HG02970 (cell line): ENCODE results near the gene ZBED4.

Experiments
- ATAC-seq: cut with Tn5 transposase; IDR thresholded peaks from one replicate; pipeline ENCODE4 v1.9.1; 2021; ENCODE audit warnings: mild to moderate bottlenecking, moderate library complexity, moderate number of reproducible peaks; ENCODE audit not compliant: unreplicated experiment, low FRiP score

Gene ZBED4

GRCh38 chr22:49877642-49878041 is 24.0 kb downstream of the ZBED4 start:
- ATAC-seq = no peak

- no peak for ATAC-seq
Observed at GRCh38 chr22:49878206-49878605, 24.6 kb downstream of the ZBED4 start.

DNA sequence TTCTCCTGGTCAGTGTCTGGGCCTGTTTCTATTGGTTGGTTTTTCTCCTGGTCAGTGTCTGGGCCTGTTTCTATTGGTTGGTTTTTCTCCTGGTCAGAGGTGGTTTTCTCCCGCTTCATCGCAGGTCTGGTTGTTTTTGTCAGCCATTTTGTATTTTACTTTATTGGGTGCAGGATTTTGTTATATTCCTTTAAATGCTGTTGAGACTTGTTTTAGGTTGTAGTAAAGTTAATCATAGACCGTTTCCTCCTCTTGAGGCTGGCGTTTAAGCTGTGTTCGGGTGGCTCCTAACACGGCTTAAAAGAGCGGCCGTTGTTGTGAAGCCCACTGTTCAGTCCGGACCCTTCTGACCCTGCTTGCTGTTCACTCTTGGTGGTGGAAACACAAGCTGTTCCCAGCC is 26.2 kb downstream of the ZBED4 start:
- no peak for ATAC-seq

GRCh38 chr22:49880281-49880680 is 26.6 kb downstream of the ZBED4 start:
- ATAC-seq = no peak

DNA sequence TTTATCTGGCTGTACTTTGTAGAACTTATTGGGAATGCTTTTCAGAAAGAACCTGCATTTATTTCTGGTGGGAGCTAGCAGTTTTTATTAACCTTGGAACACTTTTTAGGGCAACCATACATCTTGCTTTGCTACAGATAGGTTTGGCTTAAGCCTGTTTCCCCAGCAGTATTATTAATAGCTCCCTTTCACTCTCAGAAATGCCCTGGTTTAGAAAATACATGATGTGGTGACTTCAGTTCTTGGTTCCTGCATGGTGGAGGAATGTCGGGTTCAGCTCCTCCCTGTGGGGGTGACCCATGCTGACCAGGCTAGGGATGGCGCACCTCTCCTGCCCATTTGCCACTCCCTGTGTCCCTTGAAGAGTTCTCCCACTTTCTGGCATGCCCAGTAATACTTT is 28.2 kb downstream of the ZBED4 start:
- no peak for ATAC-seq

GRCh38 chr22:49882519-49883293 is 29.1 kb downstream of the ZBED4 start:
- ATAC-seq = no peak

DNA sequence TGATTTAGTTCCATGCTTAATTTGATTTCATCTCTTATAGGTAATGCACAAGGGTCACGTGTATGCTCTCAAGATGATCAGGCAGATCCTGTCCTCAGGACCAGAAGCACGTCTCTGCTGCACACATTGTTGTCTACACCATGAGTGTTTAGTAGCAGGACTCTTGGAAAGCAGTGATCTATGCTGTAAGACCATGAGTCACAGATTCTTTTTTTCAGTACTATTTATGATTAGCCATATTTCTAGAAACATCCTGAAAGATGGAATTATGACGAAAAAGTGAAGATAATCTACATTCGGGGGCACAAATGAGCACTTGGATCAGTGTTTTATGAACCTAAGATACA is 29.6 kb downstream of the ZBED4 start:
- no peak for ATAC-seq

DNA sequence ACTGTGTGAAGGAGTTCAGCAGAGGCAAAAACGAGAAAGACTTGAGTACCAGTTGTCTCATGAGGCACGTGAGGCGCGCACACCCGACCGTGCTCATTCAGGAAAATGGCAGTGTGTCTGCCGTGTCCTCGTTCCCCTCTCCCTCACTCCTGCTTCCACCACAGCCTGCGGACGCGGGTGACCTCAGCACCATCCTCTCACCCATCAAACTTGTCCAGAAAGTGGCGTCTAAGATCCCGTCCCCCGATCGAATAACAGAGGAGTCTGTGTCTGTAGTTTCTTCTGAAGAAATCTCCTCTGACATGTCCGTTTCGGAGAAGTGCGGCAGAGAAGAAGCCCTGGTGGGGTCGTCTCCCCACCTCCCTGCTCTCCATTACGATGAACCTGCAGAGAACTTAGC is 30.4 kb downstream of the ZBED4 start:
- no peak for ATAC-seq

DNA sequence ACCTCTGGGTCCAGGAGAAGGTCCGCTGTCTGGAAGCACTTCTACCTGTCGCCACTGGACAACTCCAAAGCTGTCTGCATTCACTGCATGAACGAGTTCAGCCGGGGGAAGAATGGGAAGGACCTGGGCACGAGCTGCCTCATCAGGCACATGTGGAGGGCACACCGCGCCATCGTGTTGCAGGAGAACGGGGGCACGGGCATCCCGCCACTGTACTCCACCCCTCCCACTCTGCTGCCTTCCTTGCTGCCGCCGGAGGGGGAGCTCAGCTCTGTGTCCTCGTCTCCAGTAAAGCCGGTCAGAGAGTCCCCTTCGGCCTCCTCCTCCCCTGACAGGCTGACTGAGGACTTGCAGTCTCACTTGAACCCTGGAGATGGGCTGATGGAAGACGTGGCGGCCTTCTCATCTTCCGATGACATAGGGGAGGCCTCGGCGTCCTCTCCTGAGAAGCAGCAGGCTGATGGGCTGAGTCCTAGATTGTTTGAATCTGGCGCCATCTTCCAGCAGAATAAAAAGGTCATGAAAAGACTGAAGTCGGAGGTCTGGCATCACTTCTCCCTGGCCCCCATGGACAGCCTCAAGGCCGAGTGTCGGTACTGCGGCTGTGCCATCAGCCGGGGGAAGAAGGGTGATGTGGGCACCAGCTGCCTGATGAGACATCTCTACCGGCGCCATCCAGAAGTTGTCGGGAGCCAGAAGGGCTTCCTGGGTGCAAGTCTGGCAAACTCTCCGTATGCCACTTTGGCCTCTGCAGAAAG is 31.0 kb downstream of the ZBED4 start:
- no peak for ATAC-seq

GRCh38 chr22:49885281-49885680 is 31.6 kb downstream of the ZBED4 start:
- ATAC-seq = no peak

- no peak for ATAC-seq
Observed at GRCh38 chr22:49885881-49886280, 32.2 kb downstream of the ZBED4 start.

- no peak for ATAC-seq
Observed at GRCh38 chr22:49886346-49887063, 32.9 kb downstream of the ZBED4 start.

- no peak for ATAC-seq
Observed at GRCh38 chr22:49887064-49887451, 33.4 kb downstream of the ZBED4 start.

GRCh38 chr22:49887702-49888101 is 34.1 kb downstream of the ZBED4 start:
- no peak for ATAC-seq

DNA sequence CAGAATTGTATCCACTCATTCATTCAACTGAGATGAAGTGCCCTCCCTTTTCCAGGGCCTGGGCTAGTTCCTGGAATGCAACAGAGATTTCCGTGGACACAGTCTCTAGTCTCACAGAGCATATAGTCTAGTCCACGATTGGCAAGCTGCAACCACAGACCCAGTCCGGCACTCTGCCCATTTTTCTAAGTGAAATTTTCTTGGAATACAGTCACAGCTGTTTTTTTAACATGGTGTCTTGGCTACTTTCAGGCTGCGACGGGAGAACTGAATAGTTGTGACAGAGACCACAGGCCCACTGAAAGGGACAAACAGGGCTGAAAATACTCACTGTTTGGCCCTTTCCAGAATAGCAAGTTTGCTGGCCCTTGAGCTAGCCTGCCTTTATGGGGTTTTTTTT is 35.4 kb downstream of the ZBED4 start:
- ATAC-seq = no peak

DNA sequence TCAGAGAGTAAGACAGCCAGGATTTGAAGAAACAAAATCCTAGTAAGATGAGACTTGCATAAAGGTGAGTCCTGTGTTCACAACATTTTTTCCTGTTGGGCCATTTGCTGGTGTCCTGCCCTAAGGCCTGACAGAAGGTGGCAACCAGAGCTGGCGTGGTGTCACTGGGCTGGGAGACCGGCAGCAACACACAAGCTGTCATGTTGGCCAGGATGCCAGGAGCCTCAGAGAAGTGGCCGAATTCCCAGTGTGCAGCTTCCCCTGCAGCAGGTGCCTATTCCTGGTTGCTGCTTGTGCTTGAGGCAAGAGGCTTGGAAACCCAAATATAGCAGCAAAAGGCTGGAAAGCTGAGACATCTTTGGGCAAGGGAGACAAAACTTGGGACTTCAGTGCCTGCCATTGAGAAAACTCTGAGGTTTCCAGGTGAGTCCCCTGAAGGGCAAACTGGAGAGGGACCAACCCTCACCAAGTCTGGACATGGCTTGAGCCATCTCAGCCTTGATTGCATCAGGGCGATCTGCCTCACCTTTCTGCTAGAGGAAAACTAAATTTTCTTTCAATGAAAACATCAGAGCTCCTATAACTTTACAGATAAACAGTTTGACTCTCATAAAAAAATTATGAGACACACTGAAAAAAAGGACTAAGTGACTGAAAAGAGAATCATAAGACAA is 38.7 kb downstream of the ZBED4 start:
- ATAC-seq = no peak

DNA sequence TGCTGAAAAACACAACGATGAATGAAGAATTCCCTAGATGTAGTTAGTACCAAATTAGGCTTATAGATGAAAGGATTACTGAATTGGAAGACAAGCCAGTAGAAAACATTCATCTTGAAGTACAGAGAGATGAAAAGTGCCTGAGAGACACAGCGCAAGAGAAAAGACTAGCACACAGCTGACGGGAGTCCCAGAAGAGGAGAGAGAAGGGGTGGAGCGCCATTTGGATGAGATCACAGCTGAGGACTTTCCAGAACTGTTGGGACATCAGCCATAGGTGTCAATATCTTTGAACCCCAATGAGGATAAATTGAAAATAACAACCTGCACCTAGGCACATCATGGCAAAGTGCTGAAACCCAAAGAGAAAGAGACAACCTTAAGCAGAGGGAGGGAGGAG is 39.4 kb downstream of the ZBED4 start:
- ATAC-seq = no peak

GRCh38 chr22:49894322-49895054 is 40.8 kb downstream of the ZBED4 start:
- no peak for ATAC-seq

DNA sequence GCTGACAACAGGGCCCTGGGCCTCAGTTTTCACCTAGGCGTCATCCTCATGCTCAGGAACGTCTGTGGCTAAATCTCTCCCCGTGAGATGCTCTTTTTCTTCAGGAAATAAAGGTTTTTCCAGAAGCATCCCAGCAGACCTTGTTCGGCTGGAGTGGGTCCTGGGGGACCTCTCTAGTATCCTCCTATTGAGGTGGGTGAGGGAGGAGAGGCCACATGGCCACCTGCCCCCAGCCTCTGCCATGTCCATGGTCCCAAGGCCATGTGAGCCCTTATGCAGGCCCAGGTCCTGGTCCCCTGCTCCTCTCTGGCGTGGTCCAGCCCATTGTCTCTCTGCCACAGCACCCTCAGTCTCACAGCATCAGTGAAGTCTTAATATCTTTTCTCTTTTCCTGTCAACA is 42.6 kb downstream of the ZBED4 start:
- no peak for ATAC-seq

DNA sequence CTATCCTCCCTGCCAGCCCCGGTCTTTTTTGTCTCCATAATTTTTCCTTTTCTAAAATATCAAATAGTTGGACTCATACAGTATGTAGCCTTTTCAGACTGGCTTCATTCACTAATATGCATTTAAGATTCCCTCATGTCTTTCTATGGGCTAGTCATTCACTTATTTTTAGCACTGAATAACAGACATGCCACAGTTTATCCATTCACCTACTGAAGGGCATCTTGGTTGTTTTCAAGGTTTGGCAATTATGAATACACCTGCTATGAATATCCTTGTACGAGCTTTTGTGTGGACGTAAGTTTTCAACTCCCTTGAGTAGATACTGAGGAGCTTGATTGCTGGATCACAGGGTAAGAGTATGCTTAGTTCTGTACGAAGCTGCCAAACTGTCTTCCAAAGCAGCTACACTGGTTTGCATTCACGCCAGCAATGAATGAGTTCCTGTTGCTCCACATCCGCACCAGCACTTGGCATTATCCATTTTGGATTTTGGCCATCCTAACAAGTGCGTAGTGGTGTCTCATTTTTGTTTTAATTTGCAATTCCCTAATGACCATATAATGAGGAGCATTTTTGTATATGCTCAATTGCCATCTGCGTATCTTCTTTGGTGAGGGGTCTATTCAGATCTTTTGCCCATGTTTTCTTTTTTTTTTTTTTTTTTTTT is 43.5 kb downstream of the ZBED4 start:
- no peak for ATAC-seq
